GM23338 (cell line): Measurements from ENCODE around the gene HECTD2. TPM values are rescaled to one million over a fixed set of nuclear protein-coding genes. Genes with fewer than 3 reads are reported as not detected.

Experiments used
- ATAC-seq: fragments of 200-7000 bp; cut with Tn5 transposase; 3 replicates; pipeline ENCODE4 v1.9.1; 2020
- DNase-seq: peaks from one replicate; pipeline ENCODE4 v3.0.0-alpha.2; 2015; ENCODE audit warnings: low spot score
- H2AFZ ChIP-seq: fragments of 200-600 bp; sonication (generic); 2 replicates; pipeline ENCODE4 v1.8.0; 2016; ENCODE audit warnings: antibody characterized with exemption, mild to moderate bottlenecking, moderate library complexity
- H3F3A ChIP-seq: fragments of 200-600 bp; sonication (generic); replicated peaks from 2 replicates; pipeline ENCODE4 v1.8.0; 2017; ENCODE audit warnings: antibody characterized with exemption, mixed run types, low read depth
- H3K27ac ChIP-seq: fragments of 200-600 bp; sonication (generic); 2 replicates; pipeline ENCODE4 v1.6.1; 2016; ENCODE audit warnings: low read depth
- H3K27me3 ChIP-seq: fragments of 200-600 bp; sonication (generic); 2 replicates; pipeline ENCODE4 v1.8.0; 2016; ENCODE audit warnings: mild to moderate bottlenecking, mixed run types, moderate library complexity; ENCODE audit not compliant: insufficient read depth
- H3K36me3 ChIP-seq: fragments of 200-600 bp; sonication (generic); 2 replicates; pipeline ENCODE4 v1.8.0; 2016; ENCODE audit warnings: mild to moderate bottlenecking; ENCODE audit not compliant: insufficient read depth
- H3K4me1 ChIP-seq: fragments of 200-600 bp; sonication (generic); 2 replicates; pipeline ENCODE4 v1.8.0; 2016; ENCODE audit warnings: mild to moderate bottlenecking, moderate library complexity; ENCODE audit not compliant: insufficient read depth
- H3K4me2 ChIP-seq: fragments of 200-600 bp; sonication (generic); 2 replicates; pipeline ENCODE4 v1.7.1; 2017; ENCODE audit warnings: mixed run types
- H3K4me3 ChIP-seq: fragments of 200-600 bp; sonication (generic); 2 replicates; pipeline ENCODE4 v1.6.1; 2016; ENCODE audit warnings: mixed run types
- H3K79me2 ChIP-seq: fragments of 200-600 bp; sonication (generic); replicated peaks from 2 replicates; pipeline ENCODE4 v1.8.0; 2017; ENCODE audit warnings: mild to moderate bottlenecking; ENCODE audit not compliant: insufficient read depth
- H3K9me2 ChIP-seq: fragments of 200-600 bp; sonication (generic); 2 replicates; pipeline ENCODE4 v1.8.0; 2017; ENCODE audit not compliant: insufficient read depth
- H4K20me1 ChIP-seq: fragments of 200-600 bp; sonication (generic); replicated peaks from 2 replicates; pipeline ENCODE4 v1.8.0; 2017; ENCODE audit warnings: mild to moderate bottlenecking; ENCODE audit not compliant: insufficient read depth
- H3K27ac Mint-ChIP-seq: 2 replicates; pipeline ENCODE4 v1.8.0; 2020; ENCODE audit warnings: inconsistent platforms, mild to moderate bottlenecking, moderate library complexity, mixed read lengths
- H3K27me3 Mint-ChIP-seq: 3 replicates; pipeline ENCODE4 v1.8.0; 2022; ENCODE audit warnings: low read depth, mild to moderate bottlenecking, moderate library complexity, mixed read lengths, inconsistent platforms; ENCODE audit not compliant: insufficient read depth, poor library complexity
- H3K36me3 Mint-ChIP-seq: 3 replicates; pipeline ENCODE4 v1.8.0; 2021; ENCODE audit warnings: low read depth, mild to moderate bottlenecking, inconsistent platforms, moderate library complexity, mixed read lengths
- H3K4me1 Mint-ChIP-seq: 3 replicates; pipeline ENCODE4 v1.8.0; 2020; ENCODE audit warnings: mild to moderate bottlenecking, inconsistent platforms, mixed read lengths
- H3K4me3 Mint-ChIP-seq: 3 replicates; pipeline ENCODE4 v1.8.0; 2021; ENCODE audit warnings: moderate library complexity, mild to moderate bottlenecking, inconsistent platforms, mixed read lengths
- H3K9me3 Mint-ChIP-seq: 3 replicates; pipeline ENCODE4 v1.8.0; 2020; ENCODE audit warnings: moderate library complexity, mild to moderate bottlenecking, inconsistent platforms, mixed read lengths
- CREB1 ChIP-seq: fragments of 250-450 bp; sonication (Bioruptor Pico); IDR thresholded peaks from 2 replicates; pipeline ENCODE4 v1.5.0; 2020; ENCODE audit warnings: low read depth, mild to moderate bottlenecking, moderate library complexity
- EZH2phosphoT487 ChIP-seq: fragments of 200-600 bp; sonication (generic); IDR thresholded peaks from one replicate; pipeline ENCODE4 v1.8.1; 2018; ENCODE audit warnings: antibody characterized with exemption; ENCODE audit not compliant: unreplicated experiment
- NANOG ChIP-seq: IDR thresholded peaks from 2 replicates; pipeline ENCODE4 v1.6.1; 2016; ENCODE audit warnings: antibody characterized with exemption, borderline replicate concordance
- POLR2AphosphoS5 ChIP-seq: IDR thresholded peaks from 2 replicates; pipeline ENCODE4 v1.6.1; 2016; ENCODE audit warnings: antibody characterized with exemption, low read depth
- STAT1 ChIP-seq: IDR thresholded peaks from one replicate; pipeline ENCODE4 v1.6.1; 2016; ENCODE audit warnings: antibody characterized with exemption; ENCODE audit not compliant: unreplicated experiment
- ZNF114 ChIP-seq: fragments of 250-450 bp; sonication (Bioruptor Pico); IDR thresholded peaks from 2 replicates; pipeline ENCODE4 v1.5.0; 2020; ENCODE audit warnings: mild to moderate bottlenecking, moderate library complexity
- ZNF331 ChIP-seq: fragments of 250-450 bp; sonication (Bioruptor Pico); IDR thresholded peaks from 2 replicates; pipeline ENCODE4 v1.5.0; 2020; ENCODE audit warnings: low read depth, mild to moderate bottlenecking, moderate library complexity
- polyA plus RNA-seq: library from polyadenylated mRNA; unstranded; fragments of >200 nt; fragmentation: Nextera tagmentation; extraction: Ambion mirVana; gene quantifications from 2 replicates; pipeline ENCODE4 v1.2.1, GENCODE V29; 2016
- total RNA-seq: library from RNA; depleted of rRNA; stranded (reverse); fragments of >200 nt; shearing (Covaris generic); gene quantifications from 2 replicates; pipeline ENCODE4 v1.2.3, GENCODE V29; 2014
- TF ChIP-seq, protein P1 (sequence below): IDR thresholded peaks from 2 replicates; pipeline ENCODE4 v1.6.1; 2016; ENCODE audit warnings: antibody characterized with exemption
- TF ChIP-seq, protein P2 (sequence below): IDR thresholded peaks from one replicate; pipeline ENCODE4 v1.6.1; 2018; ENCODE audit warnings: antibody characterized with exemption; ENCODE audit not compliant: unreplicated experiment
- TF ChIP-seq, protein P3 (sequence below), 2 experiments: fragments of 200-600 bp in 1 of 2; sonication (generic) in 1 of 2; conservative IDR thresholded peaks; 2 replicates each; pipeline versions ENCODE4 v1.5.1 to v1.6.1; 2016 to 2017; ENCODE audit warnings: antibody characterized with exemption in 2 of 2, low read depth in 2 of 2, mild to moderate bottlenecking in 2 of 2, moderate library complexity in 1 of 2

Gene HECTD2
- total and polyA plus RNA-seq, 2 experiments from 2014 or later: 8.5 to 14.4 TPM

DNA sequence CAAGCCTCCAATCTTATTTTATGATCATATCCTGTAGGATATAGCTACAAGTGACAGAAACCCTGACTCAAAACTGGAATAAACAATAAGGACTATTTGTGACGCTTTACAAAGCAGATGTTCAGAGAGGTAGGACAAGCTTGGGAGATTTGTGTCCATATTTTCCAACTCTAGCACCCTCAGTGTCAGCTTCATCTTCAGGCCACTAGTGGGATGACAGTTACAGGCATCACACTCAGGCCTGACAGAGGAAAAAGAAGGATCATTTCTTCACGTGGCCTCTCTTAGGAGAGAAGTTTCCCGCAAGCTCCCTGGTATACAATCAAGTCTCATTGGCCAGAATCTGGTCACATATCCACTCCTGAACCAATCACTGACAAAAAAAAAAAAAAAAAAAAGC lies 148.3 kb downstream of the HECTD2 start:
- ATAC-seq (no peak), DNase-seq (no peak)
- H3K27ac Mint-ChIP-seq: no peak overlapping the region
- H3K4me1 Mint-ChIP-seq: no peaks in the 10 kb centered on the region
- H3K4me3 Mint-ChIP-seq: no peak overlapping the region
- Histone ChIP-seq H3K4me2 (no peak overlapping the region), H3K9me2 (0 out of 2 replicates have a peak, but pooled peaks cover 7% of the 10 kb centered on the region), H3K27me3 (no peaks in the 10 kb centered on the region), H3K4me1 (no peaks in the 10 kb centered on the region), H4K20me1 (no peaks in the 10 kb centered on the region), H3K4me3 (no peak overlapping the region), H3K27ac (no peak overlapping the region), H2AFZ (no peak overlapping the region), H3K79me2 (no peaks in the 10 kb centered on the region), H3F3A (no peaks in the 10 kb centered on the region), H3K36me3 (no peaks in the 10 kb centered on the region)
- H3K36me3 Mint-ChIP-seq: peaks cover 18% of the 10 kb centered on the region
- peaks cover 6% of the 10 kb centered on the region for H3K27me3 Mint-ChIP-seq
- TF ChIP-seq ZNF331 (no peak), POLR2AphosphoS5 (no peak), ZNF114 (no peak), CREB1 (CRISPR knock-in tag) (no peak), EZH2phosphoT487 (no peak), NANOG (no peak), STAT1 (no peak)
- TF ChIP-seq, protein P1, sequence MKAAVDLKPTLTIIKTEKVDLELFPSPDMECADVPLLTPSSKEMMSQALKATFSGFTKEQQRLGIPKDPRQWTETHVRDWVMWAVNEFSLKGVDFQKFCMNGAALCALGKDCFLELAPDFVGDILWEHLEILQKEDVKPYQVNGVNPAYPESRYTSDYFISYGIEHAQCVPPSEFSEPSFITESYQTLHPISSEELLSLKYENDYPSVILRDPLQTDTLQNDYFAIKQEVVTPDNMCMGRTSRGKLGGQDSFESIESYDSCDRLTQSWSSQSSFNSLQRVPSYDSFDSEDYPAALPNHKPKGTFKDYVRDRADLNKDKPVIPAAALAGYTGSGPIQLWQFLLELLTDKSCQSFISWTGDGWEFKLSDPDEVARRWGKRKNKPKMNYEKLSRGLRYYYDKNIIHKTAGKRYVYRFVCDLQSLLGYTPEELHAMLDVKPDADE: no peak
- TF ChIP-seq, protein P2, sequence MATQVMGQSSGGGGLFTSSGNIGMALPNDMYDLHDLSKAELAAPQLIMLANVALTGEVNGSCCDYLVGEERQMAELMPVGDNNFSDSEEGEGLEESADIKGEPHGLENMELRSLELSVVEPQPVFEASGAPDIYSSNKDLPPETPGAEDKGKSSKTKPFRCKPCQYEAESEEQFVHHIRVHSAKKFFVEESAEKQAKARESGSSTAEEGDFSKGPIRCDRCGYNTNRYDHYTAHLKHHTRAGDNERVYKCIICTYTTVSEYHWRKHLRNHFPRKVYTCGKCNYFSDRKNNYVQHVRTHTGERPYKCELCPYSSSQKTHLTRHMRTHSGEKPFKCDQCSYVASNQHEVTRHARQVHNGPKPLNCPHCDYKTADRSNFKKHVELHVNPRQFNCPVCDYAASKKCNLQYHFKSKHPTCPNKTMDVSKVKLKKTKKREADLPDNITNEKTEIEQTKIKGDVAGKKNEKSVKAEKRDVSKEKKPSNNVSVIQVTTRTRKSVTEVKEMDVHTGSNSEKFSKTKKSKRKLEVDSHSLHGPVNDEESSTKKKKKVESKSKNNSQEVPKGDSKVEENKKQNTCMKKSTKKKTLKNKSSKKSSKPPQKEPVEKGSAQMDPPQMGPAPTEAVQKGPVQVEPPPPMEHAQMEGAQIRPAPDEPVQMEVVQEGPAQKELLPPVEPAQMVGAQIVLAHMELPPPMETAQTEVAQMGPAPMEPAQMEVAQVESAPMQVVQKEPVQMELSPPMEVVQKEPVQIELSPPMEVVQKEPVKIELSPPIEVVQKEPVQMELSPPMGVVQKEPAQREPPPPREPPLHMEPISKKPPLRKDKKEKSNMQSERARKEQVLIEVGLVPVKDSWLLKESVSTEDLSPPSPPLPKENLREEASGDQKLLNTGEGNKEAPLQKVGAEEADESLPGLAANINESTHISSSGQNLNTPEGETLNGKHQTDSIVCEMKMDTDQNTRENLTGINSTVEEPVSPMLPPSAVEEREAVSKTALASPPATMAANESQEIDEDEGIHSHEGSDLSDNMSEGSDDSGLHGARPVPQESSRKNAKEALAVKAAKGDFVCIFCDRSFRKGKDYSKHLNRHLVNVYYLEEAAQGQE: no peak
- H3K9me3 Mint-ChIP-seq: peaks cover 26% of the 10 kb centered on the region

DNA sequence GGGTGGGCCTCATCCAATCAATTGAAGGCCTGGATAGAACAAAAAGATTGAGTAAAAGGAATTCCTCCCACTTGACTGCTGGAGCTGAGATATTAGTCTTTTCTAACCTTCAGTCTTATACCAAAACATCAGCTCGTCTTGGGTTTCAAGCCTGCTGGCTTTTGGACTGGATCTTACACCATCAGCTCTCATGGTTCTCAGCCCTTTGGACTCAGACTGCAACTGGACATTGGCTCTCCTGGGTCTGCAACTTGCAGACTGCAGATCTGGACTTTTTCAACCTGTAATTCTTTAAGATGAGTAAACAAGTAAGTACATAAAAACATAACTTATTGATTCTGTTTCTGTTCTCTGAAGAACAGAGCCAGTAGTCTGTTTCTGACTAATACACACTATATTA lies 149.0 kb downstream of the HECTD2 start:
- H4K20me1 ChIP-seq: no peaks in the 10 kb centered on the region
- H3K27me3 Mint-ChIP-seq: peaks cover 6% of the 10 kb centered on the region
- H3K36me3 Mint-ChIP-seq: peaks cover 18% of the 10 kb centered on the region
- H2AFZ ChIP-seq: no peak overlapping the region
- no peaks in the 10 kb centered on the region for H3K79me2 ChIP-seq
- no peaks in the 10 kb centered on the region for H3K27me3 ChIP-seq
- H3K27ac Mint-ChIP-seq: no peak overlapping the region
- TF ChIP-seq ZNF114: no peak
- TF ChIP-seq NANOG: no peak
- TF ChIP-seq, protein P2: no peak
- no peak for TF ChIP-seq STAT1
- no peak for TF ChIP-seq ZNF331
- TF ChIP-seq, protein P3, sequence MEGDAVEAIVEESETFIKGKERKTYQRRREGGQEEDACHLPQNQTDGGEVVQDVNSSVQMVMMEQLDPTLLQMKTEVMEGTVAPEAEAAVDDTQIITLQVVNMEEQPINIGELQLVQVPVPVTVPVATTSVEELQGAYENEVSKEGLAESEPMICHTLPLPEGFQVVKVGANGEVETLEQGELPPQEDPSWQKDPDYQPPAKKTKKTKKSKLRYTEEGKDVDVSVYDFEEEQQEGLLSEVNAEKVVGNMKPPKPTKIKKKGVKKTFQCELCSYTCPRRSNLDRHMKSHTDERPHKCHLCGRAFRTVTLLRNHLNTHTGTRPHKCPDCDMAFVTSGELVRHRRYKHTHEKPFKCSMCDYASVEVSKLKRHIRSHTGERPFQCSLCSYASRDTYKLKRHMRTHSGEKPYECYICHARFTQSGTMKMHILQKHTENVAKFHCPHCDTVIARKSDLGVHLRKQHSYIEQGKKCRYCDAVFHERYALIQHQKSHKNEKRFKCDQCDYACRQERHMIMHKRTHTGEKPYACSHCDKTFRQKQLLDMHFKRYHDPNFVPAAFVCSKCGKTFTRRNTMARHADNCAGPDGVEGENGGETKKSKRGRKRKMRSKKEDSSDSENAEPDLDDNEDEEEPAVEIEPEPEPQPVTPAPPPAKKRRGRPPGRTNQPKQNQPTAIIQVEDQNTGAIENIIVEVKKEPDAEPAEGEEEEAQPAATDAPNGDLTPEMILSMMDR (conservative IDR thresholded peaks at IDR 0.05; ENCODE audit: low read depth in 2 of 2): no peak
- TF ChIP-seq POLR2AphosphoS5: no peak
- H3K4me1 Mint-ChIP-seq: no peaks in the 10 kb centered on the region
- no peak overlapping the region for H3K4me2 ChIP-seq
- ATAC-seq: no peak
- H3K9me2 ChIP-seq: 0 out of 2 replicates have a peak, but pooled peaks cover 7% of the 10 kb centered on the region
- peaks cover 26% of the 10 kb centered on the region for H3K9me3 Mint-ChIP-seq
- H3K36me3 ChIP-seq: no peaks in the 10 kb centered on the region
- no peak overlapping the region for H3K27ac ChIP-seq
- H3F3A ChIP-seq: no peaks in the 10 kb centered on the region
- H3K4me1 ChIP-seq: no peaks in the 10 kb centered on the region
- no peak overlapping the region for H3K4me3 ChIP-seq
- no peak overlapping the region for H3K4me3 Mint-ChIP-seq
- no peak for DNase-seq
